Raji (cell line): ENCODE measurements around the gene PTPRN2.

Source experiments
- POLR2A ChIP-seq: IDR thresholded peaks from 2 replicates; pipeline ENCODE4 v1.6.1; 2011; ENCODE audit warnings: low read depth, low read length, control low read depth; ENCODE audit not compliant: insufficient read depth

Gene PTPRN2

GRCh38 chr7:158586499-158587161 is 993 bp downstream of the PTPRN2 start:
- TF ChIP-seq POLR2A = no peak

- no peak for TF ChIP-seq POLR2A
Observed at GRCh38 chr7:158585721-158586498, 1.7 kb downstream of the PTPRN2 start.

DNA sequence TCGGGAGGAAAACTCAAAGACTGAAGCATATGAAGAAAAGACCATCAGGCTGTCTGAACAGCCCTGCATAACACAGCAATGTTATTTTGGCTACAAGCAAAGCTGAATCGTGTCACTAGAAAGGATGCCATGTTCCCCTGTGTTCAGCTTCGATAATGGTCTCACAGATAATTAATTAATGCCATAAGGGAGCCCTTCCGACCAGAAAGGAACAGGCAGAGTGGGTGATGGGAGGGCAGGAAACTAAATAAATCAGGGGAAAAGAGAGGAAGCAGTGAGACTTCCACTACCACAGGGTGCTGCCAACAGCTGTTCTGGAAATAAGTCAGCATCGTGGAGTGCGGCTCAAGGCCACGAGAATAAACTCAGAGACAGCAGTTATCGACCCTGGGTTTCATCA is 3.2 kb downstream of the PTPRN2 start:
- TF ChIP-seq POLR2A = no peak

DNA sequence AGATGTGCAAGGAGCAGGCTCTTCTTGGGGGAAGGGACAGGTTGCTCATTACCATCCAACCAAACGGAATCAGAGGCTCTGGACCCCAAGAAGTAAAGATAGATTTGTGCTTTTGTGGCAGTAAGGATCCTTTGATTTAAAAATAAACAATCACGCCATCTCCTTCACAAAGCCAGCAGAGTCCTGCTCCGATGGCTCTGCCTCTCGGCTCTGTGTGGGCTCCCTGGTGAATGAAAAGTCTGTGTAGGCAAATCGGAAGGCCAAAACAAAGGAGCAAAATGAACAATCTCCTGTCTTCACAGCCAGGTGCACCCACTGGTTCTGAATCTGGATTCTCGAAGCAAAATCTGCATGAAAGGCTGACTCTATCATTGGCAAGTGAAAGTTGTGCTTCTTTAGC is 3.8 kb downstream of the PTPRN2 start:
- no peak for TF ChIP-seq POLR2A

DNA sequence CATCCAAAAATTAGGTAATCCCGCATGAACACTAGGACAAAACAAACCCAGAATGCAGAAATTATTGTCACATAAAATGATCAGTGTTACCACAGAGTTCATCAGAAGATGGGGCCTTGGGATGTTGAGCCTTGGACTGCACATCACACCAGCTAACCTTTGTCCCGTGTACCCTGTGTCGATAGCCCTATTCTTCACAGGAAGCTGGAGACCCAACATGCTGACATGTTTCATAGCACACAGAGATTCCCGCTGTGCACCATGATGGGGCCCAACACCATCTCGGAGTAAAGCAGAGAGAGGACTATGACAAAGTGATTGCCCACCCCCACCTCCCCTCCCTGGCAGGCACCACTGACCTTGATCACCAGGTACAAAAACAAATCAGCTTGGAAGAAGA is 4.5 kb downstream of the PTPRN2 start:
- no peak for TF ChIP-seq POLR2A

DNA sequence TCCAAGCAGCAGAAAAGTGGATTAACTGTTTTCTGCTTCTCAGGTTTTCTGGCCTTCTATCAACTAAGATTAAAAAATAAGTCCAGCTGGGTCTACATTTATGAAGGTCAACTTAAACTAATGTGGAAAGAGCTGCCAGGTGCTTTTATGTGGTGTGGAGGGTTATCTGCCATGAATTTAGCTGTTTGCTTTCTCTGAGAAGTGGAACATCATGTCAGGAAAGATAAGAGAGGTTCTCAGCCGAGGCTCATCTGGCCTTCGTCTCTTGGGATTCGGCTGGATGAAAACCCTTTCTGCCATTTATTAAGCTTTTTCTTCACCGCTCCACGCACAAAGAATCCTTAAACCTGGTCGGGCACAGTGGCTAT is 5.5 kb downstream of the PTPRN2 start:
- no peak for TF ChIP-seq POLR2A

- TF ChIP-seq POLR2A = no peak
Observed at GRCh38 chr7:158581440-158582088, 6.1 kb downstream of the PTPRN2 start.

GRCh38 chr7:158579662-158580646 is 7.7 kb downstream of the PTPRN2 start:
- TF ChIP-seq POLR2A = no peak

DNA sequence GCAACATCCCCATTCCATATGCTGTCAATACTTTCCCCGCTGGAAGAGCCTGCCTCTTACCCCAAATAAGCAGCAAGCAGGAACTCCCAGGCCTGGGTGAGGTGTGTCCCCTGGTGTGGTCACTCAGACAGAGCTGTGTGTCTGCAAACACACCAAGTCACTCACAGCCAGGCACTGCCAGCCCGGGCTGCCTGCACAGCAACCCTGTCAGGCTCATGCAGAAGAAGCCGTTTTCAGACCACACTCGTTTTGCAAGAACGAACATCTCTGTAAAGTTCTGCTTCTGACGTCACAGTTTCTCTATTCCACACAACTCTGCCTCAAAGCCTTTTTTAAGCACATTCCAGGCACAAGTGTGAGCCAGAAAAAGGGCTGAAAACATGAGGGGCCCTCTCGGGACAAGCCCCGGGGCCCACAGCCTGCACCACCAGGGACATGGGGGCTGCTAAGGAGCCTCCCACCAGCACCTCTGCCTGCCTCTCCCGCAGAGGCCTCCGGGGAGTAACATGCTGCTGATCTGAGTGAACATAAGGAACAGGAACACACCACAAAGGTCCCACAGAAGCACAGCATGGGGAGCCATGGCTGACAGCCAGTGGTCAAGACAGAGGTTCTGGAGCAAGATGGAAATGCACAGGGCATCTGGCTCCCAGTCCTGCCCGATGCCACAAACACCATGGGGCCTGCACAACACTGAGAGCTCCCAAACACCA is 11.4 kb downstream of the PTPRN2 start:
- TF ChIP-seq POLR2A = no peak

GRCh38 chr7:158574308-158575036 is 13.2 kb downstream of the PTPRN2 start:
- TF ChIP-seq POLR2A = no peak

GRCh38 chr7:158573310-158573709 is 14.3 kb downstream of the PTPRN2 start:
- no peak for TF ChIP-seq POLR2A

DNA sequence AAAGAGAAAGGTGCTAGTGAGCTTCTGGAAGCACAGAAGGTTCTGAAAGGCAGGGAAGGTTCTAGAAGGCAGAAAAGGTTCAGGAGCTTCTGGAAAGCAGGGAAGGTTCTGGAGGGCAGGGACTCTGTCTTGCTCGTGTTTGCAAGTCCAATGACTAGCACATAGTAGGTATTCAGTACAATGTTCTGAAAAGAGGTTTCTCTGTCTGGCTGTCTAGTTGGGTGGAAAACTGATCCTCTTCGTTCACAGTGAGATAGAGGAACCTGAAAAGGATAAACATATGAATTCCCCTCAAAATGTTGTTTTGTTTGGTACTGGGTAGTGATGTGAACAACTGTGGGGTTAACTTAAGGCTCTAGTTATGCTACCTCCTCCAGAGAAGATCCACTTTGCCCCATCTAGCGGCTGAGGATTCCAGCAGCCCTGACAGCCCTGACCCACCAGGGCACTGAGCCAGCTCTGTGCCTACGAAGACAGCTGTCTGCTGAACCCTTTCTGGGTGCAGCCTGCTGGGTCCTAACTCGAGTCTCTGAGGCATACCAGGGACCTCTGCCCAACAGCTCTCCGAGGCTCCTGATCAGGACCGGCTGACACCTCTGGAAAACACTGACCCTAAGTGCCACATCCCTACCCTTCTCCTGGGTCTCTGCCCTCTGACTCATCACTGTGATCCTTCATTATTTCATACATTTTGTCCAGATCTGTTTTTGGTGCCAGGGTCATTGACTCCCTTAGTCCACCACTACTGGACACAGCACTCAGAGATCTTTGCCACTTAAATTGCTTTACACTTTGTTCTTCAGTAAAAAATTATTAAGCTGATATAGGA is 15.4 kb downstream of the PTPRN2 start:
- TF ChIP-seq POLR2A = no peak
